Posterior vena cava (tissue), 2 donors: ENCODE results near the gene ASZ1. TPM values are rescaled to one million over a fixed set of nuclear protein-coding genes. Genes with fewer than 3 reads are reported as not detected.

ENCODE experiments used
- DNase-seq: peaks from one replicate; pipeline ENCODE4 v3.0.0-alpha.2; 2020; ENCODE audit warnings: low spot score
- intact Hi-C, 2 donors: fragments of 100-400 bp; cut with DNase I; formaldehyde crosslinking; loops; one replicate each; pipeline versions ENCODE4 v1.14.1 to v1.14.2; 2022 to 2023
- total RNA-seq, 2 donors: library from RNA; stranded (reverse); fragmentation: NEBNext Ultra II Directional; extraction: Animal tissue kit (Norgen Biotek cat#: 25700); gene quantifications; one replicate each; pipeline ENCODE4 v1.2.1, GENCODE V29; 2021
- donor health status: DM: yes; HTN: yes; CAD: no.
- donor health status: DM: yes; HTN: yes; CAD: no.

Gene ASZ1
- total RNA-seq, 2 donors from 2014 or later = not detected

- no peak for DNase-seq
- intact Hi-C loops = no loop called here
Measured at GRCh38 chr7:117408831-117409230, 18.5 kb downstream of the ASZ1 start.

GRCh38 chr7:117405519-117405918 is 21.8 kb downstream of the ASZ1 start:
- DNase-seq = no peak
- intact Hi-C loops = no loop called here

GRCh38 chr7:117403737-117404136 is 23.6 kb downstream of the ASZ1 start:
- intact Hi-C loops = no loop called here
- no peak for DNase-seq

GRCh38 chr7:117402109-117402508 is 25.2 kb downstream of the ASZ1 start:
- intact Hi-C loops = no loop called here
- DNase-seq = no peak

- intact Hi-C loops = no loop called here
- DNase-seq = no peak
Measured at GRCh38 chr7:117401293-117402002, 25.8 kb downstream of the ASZ1 start.

- no peak for DNase-seq
- intact Hi-C loops = no loop called here
Measured at GRCh38 chr7:117399820-117400422, 27.4 kb downstream of the ASZ1 start.

- DNase-seq = no peak
- intact Hi-C loops = no loop called here
Measured at GRCh38 chr7:117395743-117396142, 31.6 kb downstream of the ASZ1 start.

- intact Hi-C loops = no loop called here
Measured at GRCh38 chr7:117393781-117394180, 33.5 kb downstream of the ASZ1 start.

GRCh38 chr7:117389871-117390270 is 37.4 kb downstream of the ASZ1 start:
- intact Hi-C loops = no loop called here
- DNase-seq = no peak

More at GRCh38 chr7:117393781-117394180, 33.5 kb downstream of the ASZ1 start:
- DNase-seq = no peak

- DNase-seq = no peak
- intact Hi-C loops = no loop called here
Measured at GRCh38 chr7:117386110-117386706, 41.1 kb downstream of the ASZ1 start.

- intact Hi-C loops = no loop called here
- DNase-seq = no peak
Measured at GRCh38 chr7:117385363-117386109, 41.8 kb downstream of the ASZ1 start.

GRCh38 chr7:117384688-117385362 is 42.5 kb downstream of the ASZ1 start:
- no peak for DNase-seq
- intact Hi-C loops = no loop called here

- no peak for DNase-seq
- intact Hi-C loops = loop anchor here in 1 of 2 donors (2.0 kb wide), 1 partner anchor 55 kb away; no protein-coding TSS in a partner anchor
Measured at GRCh38 chr7:117383483-117384189, 43.7 kb downstream of the ASZ1 start.

GRCh38 chr7:117383046-117383445 is 44.2 kb downstream of the ASZ1 start:
- no peak for DNase-seq
- intact Hi-C loops = loop anchor here in 1 of 2 donors (2.0 kb wide), 1 partner anchor 54 kb away; no protein-coding TSS in a partner anchor

- intact Hi-C loops = no loop called here
- DNase-seq = no peak
Measured at GRCh38 chr7:117381362-117381761, 45.9 kb downstream of the ASZ1 start.

GRCh38 chr7:117375380-117375779 is 51.9 kb downstream of the ASZ1 start:
- DNase-seq = no peak
- intact Hi-C loops = no loop called here

- intact Hi-C loops = no loop called here
- no peak for DNase-seq
Measured at GRCh38 chr7:117372073-117372472, 55.2 kb downstream of the ASZ1 start.

GRCh38 chr7:117364339-117365080 is 62.8 kb downstream of the ASZ1 start:
- no peak for DNase-seq
- intact Hi-C loops = no loop called here
